Stimulated activated CD4-positive, alpha-beta T cell treated with anti-CD3 and anti-CD28 coated beads, Interleukin-1b, Interleukin-23, amount 100 ng/mL, for 4 hours (primary cell): Measurements from ENCODE around the gene KCNE1.
A peak's percentile ranks its signal among the peaks of the same experiment; 100 is the strongest.

Source experiments
- DNase-seq, 2 donors: peaks; one replicate each; pipeline ENCODE4 v3.0.0-alpha.2; 2020; ENCODE audit warnings: low read depth in 2 of 2

Gene KCNE1

GRCh38 chr21:34535886-34536285 is 23.9 kb upstream of the KCNE1 start:
- DNase-seq = no peak

- DNase-seq = no peak
These were observed 22.5 kb upstream of the KCNE1 start for GRCh38 chr21:34534522-34534921.

- DNase-seq = no peak
These were observed 21.9 kb upstream of the KCNE1 start for GRCh38 chr21:34533938-34534337.

- DNase-seq = no peak
These were observed 19.4 kb upstream of the KCNE1 start for GRCh38 chr21:34531399-34531798.

- no peak for DNase-seq
These were observed 18.3 kb upstream of the KCNE1 start for GRCh38 chr21:34530261-34530660.

- no peak for DNase-seq
These were observed 16.1 kb upstream of the KCNE1 start for GRCh38 chr21:34528131-34528561.

GRCh38 chr21:34526618-34527290 is 14.7 kb upstream of the KCNE1 start:
- peak; percentile 16 to 24 for DNase-seq

- no peak for DNase-seq
These were observed 14.2 kb upstream of the KCNE1 start for GRCh38 chr21:34526241-34526617.

- no peak for DNase-seq
These were observed 12.9 kb upstream of the KCNE1 start for GRCh38 chr21:34524646-34525601.

- DNase-seq = no peak
These were observed 11.1 kb upstream of the KCNE1 start for GRCh38 chr21:34523019-34523555.

- no peak for DNase-seq
These were observed 10.3 kb upstream of the KCNE1 start for GRCh38 chr21:34522284-34522683.

GRCh38 chr21:34521561-34521960 is 9.6 kb upstream of the KCNE1 start:
- DNase-seq = no peak

- DNase-seq = no peak
These were observed 8.9 kb upstream of the KCNE1 start for GRCh38 chr21:34520764-34521508.

- DNase-seq = no peak
These were observed 8.3 kb upstream of the KCNE1 start for GRCh38 chr21:34520281-34520680.

GRCh38 chr21:34519694-34520093 is 7.7 kb upstream of the KCNE1 start:
- DNase-seq = no peak

GRCh38 chr21:34519016-34519415 is 7.0 kb upstream of the KCNE1 start:
- no peak for DNase-seq

GRCh38 chr21:34518301-34518700 is 6.3 kb upstream of the KCNE1 start:
- DNase-seq = no peak

- no peak for DNase-seq
These were observed 5.7 kb upstream of the KCNE1 start for GRCh38 chr21:34517491-34518245.

GRCh38 chr21:34517039-34517438 is 5.0 kb upstream of the KCNE1 start:
- no peak for DNase-seq

GRCh38 chr21:34514576-34515115 is 2.6 kb upstream of the KCNE1 start:
- no peak for DNase-seq

- DNase-seq = no peak
These were observed 1.2 kb upstream of the KCNE1 start for GRCh38 chr21:34513129-34513675.
